Thymus (tissue), 11 donors: Measurements from ENCODE around the gene MATN4. TPM values are rescaled to one million over a fixed set of nuclear protein-coding genes. Genes with fewer than 3 reads are reported as not detected.

Experiments used
- DNase-seq, 9 donors: peaks; one replicate each; pipeline ENCODE4 v3.0.0-alpha.2; 2013; ENCODE audit warnings: low spot score in 9 of 9, low read depth in 6 of 9, missing footprints in 1 of 9
- H3K27ac ChIP-seq, 2 donors: one replicate each; pipeline ENCODE4 v1.5.1; 2013; ENCODE audit warnings: control low read depth in 1 of 2, low read depth in 1 of 2, low read length in 1 of 2, mild to moderate bottlenecking in 1 of 2, moderate library complexity in 1 of 2
- H3K27me3 ChIP-seq, 2 donors: one replicate each; pipeline ENCODE4 v1.5.1; 2013; ENCODE audit warnings: low read length in 1 of 2; ENCODE audit not compliant: control insufficient read depth in 2 of 2, insufficient read depth in 1 of 2
- H3K36me3 ChIP-seq, 2 donors: one replicate each; pipeline ENCODE4 v1.5.1; 2013; ENCODE audit warnings: low read length in 1 of 2, mild to moderate bottlenecking in 1 of 2, moderate library complexity in 1 of 2; ENCODE audit not compliant: control insufficient read depth in 2 of 2, insufficient read depth in 2 of 2
- H3K4me1 ChIP-seq, 2 donors: one replicate each; pipeline ENCODE4 v1.5.1; 2013; ENCODE audit warnings: low read length in 2 of 2; ENCODE audit not compliant: control insufficient read depth in 2 of 2, insufficient read depth in 2 of 2
- H3K4me3 ChIP-seq, 2 donors: one replicate each; pipeline ENCODE4 v1.5.1; 2013; ENCODE audit warnings: low read length in 2 of 2, control low read depth in 1 of 2, mild to moderate bottlenecking in 1 of 2
- H3K9me3 ChIP-seq, 2 donors: one replicate each; pipeline ENCODE4 v1.5.1; 2013; ENCODE audit warnings: low read length in 1 of 2, mild to moderate bottlenecking in 1 of 2; ENCODE audit not compliant: control insufficient read depth in 2 of 2, insufficient read depth in 1 of 2
- WGBS: extraction: QIAGEN DNeasy Blood & Tissue Kit; methylation state at CpG from one replicate; pipeline ENCODE4 v1.1.7; 2013; 5-methylcytosine and 5-hydroxymethylcytosine counted together
- polyA plus RNA-seq: library from polyadenylated mRNA; stranded (reverse); fragments of 200-250 nt; gene quantifications from one replicate; pipeline ENCODE4 v1.2.3, GENCODE V29; 2013
- total RNA-seq: library from RNA; stranded (reverse); fragments of 120-200 nt; gene quantifications from one replicate; pipeline ENCODE4 v1.2.4, GENCODE V29; 2013
- donor health status: healthy.

The MATN4 gene
- total and polyA plus RNA-seq, 2 donors: 0.14 TPM

GRCh38 chr20:45289942-45290676 is 18.0 kb downstream of the MATN4 start:
- no peak overlapping the region for H3K27ac ChIP-seq
- peaks cover 20 to 50% of the 10 kb centered on the region in 2 donors for H3K27me3 ChIP-seq

GRCh38 chr20:45288860-45289259 is 19.2 kb downstream of the MATN4 start:
- WGBS: 94% methylated on average over 5 of the region's 5 CpGs
- no peaks in the 10 kb centered on the region for H3K9me3 ChIP-seq
- H3K27me3 ChIP-seq: peaks cover 18 to 42% of the 10 kb centered on the region in 2 donors
- H3K4me1 ChIP-seq: peaks cover 0 to 7% of the 10 kb centered on the region in 2 donors
- H3K36me3 ChIP-seq: no peaks in the 10 kb centered on the region
- H3K27ac ChIP-seq: no peak overlapping the region
- H3K4me3 ChIP-seq: no peak overlapping the region
- DNase-seq: no peak

More at GRCh38 chr20:45289942-45290676, 18.0 kb downstream of the MATN4 start:
- Histone ChIP-seq H3K9me3 (no peaks in the 10 kb centered on the region), H3K36me3 (no peaks in the 10 kb centered on the region), H3K4me1 (peaks cover 0 to 7% of the 10 kb centered on the region in 2 donors), H3K4me3 (no peak overlapping the region)
- no peak for DNase-seq
- 89% methylated on average over 13 of the region's 13 CpGs for WGBS

GRCh38 chr20:45288376-45288775 is 19.7 kb downstream of the MATN4 start:
- H3K9me3 ChIP-seq: no peaks in the 10 kb centered on the region
- WGBS: 94% methylated on average over 4 of the region's 4 CpGs
- no peak for DNase-seq
- no peak overlapping the region for H3K27ac ChIP-seq
- H3K4me1 ChIP-seq: peaks cover 0 to 4% of the 10 kb centered on the region in 2 donors
- H3K27me3 ChIP-seq: peaks cover 14 to 38% of the 10 kb centered on the region in 2 donors
- H3K4me3 ChIP-seq: no peak overlapping the region
- no peaks in the 10 kb centered on the region for H3K36me3 ChIP-seq

- peaks cover 0 to 8% of the 10 kb centered on the region in 2 donors for H3K27me3 ChIP-seq
- H3K36me3 ChIP-seq: no peaks in the 10 kb centered on the region
- H3K27ac ChIP-seq: no peak overlapping the region
- no peak overlapping the region for H3K4me3 ChIP-seq
- no peak for DNase-seq
- 71% methylated on average over 4 of the region's 4 CpGs for WGBS
- H3K4me1 ChIP-seq: no peaks in the 10 kb centered on the region
- H3K9me3 ChIP-seq: no peaks in the 10 kb centered on the region
These were observed 24.5 kb downstream of the MATN4 start for GRCh38 chr20:45283551-45284057.

GRCh38 chr20:45282700-45283550 is 25.2 kb downstream of the MATN4 start:
- Histone ChIP-seq H3K27me3 (peaks cover 0 to 4% of the 10 kb centered on the region in 2 donors), H3K36me3 (no peaks in the 10 kb centered on the region), H3K4me3 (no peak overlapping the region), H3K27ac (no peak overlapping the region), H3K4me1 (no peaks in the 10 kb centered on the region), H3K9me3 (no peaks in the 10 kb centered on the region)
- no peak for DNase-seq
- 87% methylated on average over 7 of the region's 7 CpGs for WGBS

GRCh38 chr20:45279992-45280391 is 28.1 kb downstream of the MATN4 start:
- Histone ChIP-seq H3K9me3 (no peaks in the 10 kb centered on the region), H3K27ac (no peak overlapping the region), H3K36me3 (no peaks in the 10 kb centered on the region), H3K27me3 (peaks cover 0 to 4% of the 10 kb centered on the region in 2 donors), H3K4me3 (no peak overlapping the region), H3K4me1 (no peaks in the 10 kb centered on the region)
- 97% methylated on average over 1 of the region's 1 CpG for WGBS
- DNase-seq: no peak

- WGBS: 93% methylated on average over 3 of the region's 3 CpGs
- no peaks in the 10 kb centered on the region for H3K27me3 ChIP-seq
- no peak for DNase-seq
These were observed 32.8 kb downstream of the MATN4 start for GRCh38 chr20:45275338-45275737.

GRCh38 chr20:45269754-45270270 is 38.3 kb downstream of the MATN4 start:
- no peak for DNase-seq
- no peaks in the 10 kb centered on the region for H3K4me1 ChIP-seq
- H3K9me3 ChIP-seq: no peaks in the 10 kb centered on the region
- 89% methylated on average over 4 of the region's 4 CpGs for WGBS
- no peak overlapping the region for H3K4me3 ChIP-seq
- H3K27ac ChIP-seq: no peak overlapping the region
- no peaks in the 10 kb centered on the region for H3K27me3 ChIP-seq
- H3K36me3 ChIP-seq: no peaks in the 10 kb centered on the region

More at GRCh38 chr20:45275338-45275737, 32.8 kb downstream of the MATN4 start:
- Histone ChIP-seq H3K36me3 (no peaks in the 10 kb centered on the region), H3K4me3 (no peak overlapping the region), H3K27ac (no peak overlapping the region), H3K9me3 (no peaks in the 10 kb centered on the region), H3K4me1 (no peaks in the 10 kb centered on the region)

GRCh38 chr20:45269056-45269455 is 39.0 kb downstream of the MATN4 start:
- no peak for DNase-seq
- no peaks in the 10 kb centered on the region for H3K9me3 ChIP-seq
- H3K4me3 ChIP-seq: no peak overlapping the region
- no peaks in the 10 kb centered on the region for H3K27me3 ChIP-seq
- H3K4me1 ChIP-seq: no peaks in the 10 kb centered on the region
- 82% methylated on average over 3 of the region's 3 CpGs for whole genome bisulfite sequencing
- no peaks in the 10 kb centered on the region for H3K36me3 ChIP-seq
- H3K27ac ChIP-seq: no peak overlapping the region
